ENCODE data around the gene FANK1.

- TF ChIP-seq POLR2A (IDR thresholded peaks at IDR 0.05; ENCODE audit: low read depth, low read length): no peak
- TF ChIP-seq POLR2AphosphoS5 (IDR thresholded peaks at IDR 0.05; ENCODE audit: low read depth, low read length): no peak
- no peak for TF ChIP-seq TAF1 (IDR thresholded peaks at IDR 0.05; ENCODE audit: borderline replicate concordance, low read depth, low read length)
Measured at GRCh38 chr10:125953778-125954385, 57.5 kb downstream of the FANK1 start.
